Posterior vena cava (tissue), 2 donors: ENCODE data around the gene RFLNA. TPM values are rescaled to one million over a fixed set of nuclear protein-coding genes. Genes with fewer than 3 reads are reported as not detected.
A peak's percentile ranks its signal among the peaks of the same experiment; 100 is the strongest.

Experiments
- DNase-seq: peaks from one replicate; pipeline ENCODE4 v3.0.0-alpha.2; 2020; ENCODE audit warnings: low spot score
- intact Hi-C, 2 donors: fragments of 100-400 bp; cut with DNase I; formaldehyde crosslinking; loops; one replicate each; pipeline versions ENCODE4 v1.14.1 to v1.14.2; 2022 to 2023
- total RNA-seq, 2 donors: library from RNA; stranded (reverse); fragmentation: NEBNext Ultra II Directional; extraction: Animal tissue kit (Norgen Biotek cat#: 25700); gene quantifications; one replicate each; pipeline ENCODE4 v1.2.1, GENCODE V29; 2021
- donor health status: DM: yes; HTN: yes; CAD: no.
- donor health status: DM: yes; HTN: yes; CAD: no.

RFLNA gene
- total RNA-seq, 2 donors from 2014 or later = 0.97 to 1.2 TPM

GRCh38 chr12:124346425-124347168 is 51.7 kb downstream of the RFLNA start:
- DNase-seq = no peak
- intact Hi-C loops = loop anchor here in 1 of 2 donors (10.0 kb wide), 1 partner anchor 418 kb away; no protein-coding TSS in a partner anchor

- intact Hi-C loops = loop anchor here in 1 of 2 donors (10.0 kb wide), 1 partner anchor 417 kb away; no protein-coding TSS in a partner anchor
- DNase-seq = no peak
Observed at GRCh38 chr12:124347335-124347734, 52.4 kb downstream of the RFLNA start.

- intact Hi-C loops = loop anchor here in 1 of 2 donors (10.0 kb wide), 1 partner anchor 417 kb away; no protein-coding TSS in a partner anchor
- no peak for DNase-seq
Observed at GRCh38 chr12:124347805-124348658, 53.1 kb downstream of the RFLNA start.

GRCh38 chr12:124348659-124349380 is 53.9 kb downstream of the RFLNA start:
- no peak for DNase-seq
- intact Hi-C loops = loop anchor here in 1 of 2 donors (10.0 kb wide), 1 partner anchor 416 kb away; no protein-coding TSS in a partner anchor

GRCh38 chr12:124350491-124350890 is 55.6 kb downstream of the RFLNA start:
- no peak for DNase-seq
- intact Hi-C loops = no loop called here

- DNase-seq = no peak
- intact Hi-C loops = no loop called here
Observed at GRCh38 chr12:124351422-124351821, 56.5 kb downstream of the RFLNA start.

- intact Hi-C loops = no loop called here
- no peak for DNase-seq
Observed at GRCh38 chr12:124352257-124352656, 57.4 kb downstream of the RFLNA start.

GRCh38 chr12:124352839-124353238 is 57.9 kb downstream of the RFLNA start:
- intact Hi-C loops = no loop called here

GRCh38 chr12:124354400-124354799 is 59.5 kb downstream of the RFLNA start:
- intact Hi-C loops = no loop called here

More at GRCh38 chr12:124352839-124353238, 57.9 kb downstream of the RFLNA start:
- no peak for DNase-seq

GRCh38 chr12:124356221-124356620 is 61.3 kb downstream of the RFLNA start:
- intact Hi-C loops = no loop called here
- DNase-seq = no peak

More at GRCh38 chr12:124354400-124354799, 59.5 kb downstream of the RFLNA start:
- no peak for DNase-seq

GRCh38 chr12:124357616-124358015 is 62.7 kb downstream of the RFLNA start:
- DNase-seq = no peak
- intact Hi-C loops = no loop called here

- intact Hi-C loops = no loop called here
- no peak for DNase-seq
Observed at GRCh38 chr12:124358572-124358971, 63.7 kb downstream of the RFLNA start.

- DNase-seq = peak; percentile 96
- intact Hi-C loops = no loop called here
Observed at GRCh38 chr12:124359671-124360581, 65.0 kb downstream of the RFLNA start.

GRCh38 chr12:124361074-124361970 is 66.4 kb downstream of the RFLNA start:
- DNase-seq = no peak
- intact Hi-C loops = no loop called here

GRCh38 chr12:124361996-124362395 is 67.1 kb downstream of the RFLNA start:
- no peak for DNase-seq
- intact Hi-C loops = no loop called here

GRCh38 chr12:124363353-124363965 is 68.6 kb downstream of the RFLNA start:
- intact Hi-C loops = no loop called here
- no peak for DNase-seq

- intact Hi-C loops = no loop called here
- no peak for DNase-seq
Observed at GRCh38 chr12:124364543-124364942, 69.7 kb downstream of the RFLNA start.
